ENCODE results near the gene TBC1D32.
"Not testable (repeated sequence)": the region's sequence is repeated elsewhere in the genome, so short reads cannot be mapped to it uniquely, and the experiment has no call there.

The TBC1D32 gene

DNA sequence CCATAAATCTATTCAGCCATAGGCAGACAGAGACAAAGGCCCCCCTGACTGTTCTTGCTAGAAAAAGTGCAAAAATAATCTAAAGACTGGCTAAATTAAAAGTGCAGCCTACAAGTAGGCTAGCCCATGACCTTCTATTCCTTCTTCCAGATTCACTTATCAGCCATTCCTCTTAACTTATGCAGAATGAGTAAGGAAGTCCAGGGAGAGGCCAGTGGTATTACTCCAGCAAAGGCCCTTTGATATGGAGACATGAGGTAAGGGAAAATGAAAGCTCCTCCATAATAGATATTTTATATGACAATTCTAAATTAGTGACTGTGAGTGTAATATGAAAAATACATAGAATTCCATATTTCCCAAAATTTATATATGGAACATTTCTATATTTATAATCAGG is 199.4 kb downstream of the TBC1D32 start:
- no peak for DNase-seq (ENCODE audit: low read depth)

GRCh38 chr6:121124600-121124999 is 209.7 kb downstream of the TBC1D32 start:
- DNase-seq (ENCODE audit: low read depth) = no peak

- DNase-seq (ENCODE audit: low read depth) = no peak
Observed at GRCh38 chr6:121112356-121112755, 221.9 kb downstream of the TBC1D32 start.

DNA sequence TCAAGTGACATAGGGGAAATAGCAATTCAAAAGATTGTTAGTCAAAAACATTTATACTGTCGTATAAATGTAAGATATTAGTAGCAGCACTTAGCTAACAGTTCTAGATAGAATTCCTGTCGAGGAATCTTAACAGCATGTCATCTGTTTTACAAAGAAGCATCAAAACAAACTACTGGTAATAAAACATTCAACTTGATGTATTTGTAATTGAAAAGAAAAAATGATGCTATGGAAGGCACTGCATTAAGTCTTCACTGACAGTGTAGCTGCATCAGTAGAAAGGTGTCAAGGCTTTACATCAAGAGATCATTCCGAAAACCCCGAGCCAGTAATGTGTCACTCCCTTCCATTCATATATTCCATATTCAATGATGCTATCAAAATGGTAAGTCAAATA is 223.5 kb downstream of the TBC1D32 start:
- DNase-seq (ENCODE audit: low read depth) = no peak

DNA sequence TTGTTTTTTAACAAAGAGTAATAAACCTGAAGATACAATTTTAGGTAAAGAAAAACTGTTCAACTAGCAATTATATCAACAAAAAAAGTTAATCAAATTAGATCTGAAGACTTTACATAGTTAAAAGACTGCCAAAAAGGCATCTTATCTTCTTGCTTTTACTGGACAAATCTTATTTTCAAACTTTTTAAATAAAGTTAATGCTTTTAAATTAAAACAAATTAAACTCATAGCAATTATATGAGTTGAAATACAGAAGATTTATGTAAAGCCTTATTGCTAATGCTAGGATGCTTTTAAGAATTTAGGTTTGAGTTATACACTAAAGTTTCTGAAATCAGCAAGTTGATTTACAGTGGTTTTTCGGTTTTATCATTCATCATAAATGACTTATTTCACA is 227.3 kb downstream of the TBC1D32 start:
- no peak for DNase-seq (ENCODE audit: low read depth)

DNA sequence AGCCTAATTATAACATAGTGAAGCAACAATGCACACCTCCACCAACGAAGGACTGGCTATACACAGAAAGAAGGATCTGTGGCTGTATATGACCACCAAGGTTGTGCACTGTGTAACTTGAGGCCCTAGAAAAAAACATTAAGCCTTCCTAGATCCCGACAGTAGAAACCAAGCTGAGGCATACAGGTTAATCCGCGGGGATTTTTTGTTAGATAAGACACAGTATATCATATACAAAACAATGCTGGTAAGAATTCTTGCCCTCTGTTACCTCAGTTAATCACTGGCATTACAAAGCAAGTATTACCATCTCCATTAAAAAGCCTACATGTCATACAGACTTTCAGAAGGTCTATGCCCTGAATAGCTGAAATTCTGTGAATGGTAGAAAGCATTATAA is 228.8 kb downstream of the TBC1D32 start:
- DNase-seq (ENCODE audit: low read depth) = no peak

DNA sequence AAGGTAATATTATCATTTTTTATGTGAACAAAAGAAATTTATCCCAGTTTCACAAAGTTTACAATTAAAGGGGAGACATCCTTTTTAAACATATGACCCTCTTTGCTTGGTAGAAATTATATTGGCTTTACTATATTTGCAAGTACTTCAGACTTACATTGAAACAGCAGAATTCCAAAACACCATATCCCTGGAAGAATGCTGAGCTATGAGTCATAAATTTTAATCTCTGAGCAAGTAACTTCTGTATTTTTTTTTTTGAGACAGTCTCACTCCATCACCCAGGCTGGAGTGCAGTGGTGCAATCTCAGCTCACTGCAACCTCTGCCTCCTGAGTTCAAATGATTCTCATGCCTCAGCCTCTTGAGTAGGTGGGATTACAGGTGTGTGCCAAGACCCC is 240.4 kb downstream of the TBC1D32 start:
- no peak for DNase-seq (ENCODE audit: low read depth)

DNA sequence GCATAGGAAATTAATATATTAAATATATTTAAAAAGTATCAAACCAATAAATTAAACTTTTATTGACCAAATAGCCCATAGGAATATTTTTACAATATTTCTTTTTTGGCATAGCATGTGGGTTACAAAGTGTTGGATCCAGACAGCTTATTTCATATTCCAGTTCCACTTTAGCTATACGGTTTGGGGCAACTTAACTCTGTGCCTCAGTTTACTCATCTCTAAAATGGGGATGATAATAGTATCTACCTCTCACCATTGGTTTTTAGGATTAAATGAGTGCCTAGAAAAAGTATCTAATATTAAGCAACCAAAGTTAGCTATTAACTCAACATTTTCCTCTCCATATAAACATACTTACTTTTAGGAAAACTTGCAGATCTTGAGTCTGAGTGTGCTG is 243.8 kb downstream of the TBC1D32 start:
- DNase-seq (ENCODE audit: low read depth) = no peak

DNA sequence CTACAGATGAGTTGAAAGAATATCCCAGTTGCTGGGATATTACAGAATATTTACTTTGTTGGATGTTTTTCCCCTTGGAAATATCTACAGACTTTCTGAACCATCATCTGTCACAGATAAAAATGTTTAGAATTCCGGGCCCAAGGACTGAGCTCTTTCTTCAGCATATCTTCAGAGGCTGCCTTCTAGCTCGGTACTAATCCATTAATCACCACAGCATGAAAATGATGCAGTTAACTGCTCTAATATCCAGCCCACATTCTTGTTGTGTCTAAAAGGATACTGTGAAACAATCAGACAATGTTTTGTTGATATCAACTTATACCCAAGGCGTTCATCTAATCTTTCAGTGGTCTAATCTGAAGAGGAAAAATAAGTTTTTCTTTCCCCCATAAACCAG is 247.4 kb downstream of the TBC1D32 start:
- no peak for DNase-seq (ENCODE audit: low read depth)

DNA sequence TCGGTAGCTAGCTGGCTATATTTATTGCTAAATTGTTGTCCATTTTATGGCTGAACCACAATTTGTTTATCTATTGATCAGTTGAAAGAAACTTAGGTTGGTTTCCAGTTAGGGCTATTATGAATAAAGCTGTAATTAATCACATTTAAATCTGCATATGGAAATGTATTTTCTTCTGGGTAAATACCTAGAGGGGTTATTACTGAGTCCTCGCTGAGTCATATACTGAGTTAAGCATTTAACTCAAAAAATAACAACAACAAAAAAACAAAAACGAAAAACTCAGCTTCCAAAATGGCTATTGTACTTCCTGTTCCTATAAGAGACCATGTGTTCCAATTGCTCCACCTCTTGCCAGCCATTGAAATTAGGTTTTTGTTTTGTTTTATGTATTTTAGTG is 258.2 kb downstream of the TBC1D32 start:
- no peak for DNase-seq (ENCODE audit: low read depth)

DNA sequence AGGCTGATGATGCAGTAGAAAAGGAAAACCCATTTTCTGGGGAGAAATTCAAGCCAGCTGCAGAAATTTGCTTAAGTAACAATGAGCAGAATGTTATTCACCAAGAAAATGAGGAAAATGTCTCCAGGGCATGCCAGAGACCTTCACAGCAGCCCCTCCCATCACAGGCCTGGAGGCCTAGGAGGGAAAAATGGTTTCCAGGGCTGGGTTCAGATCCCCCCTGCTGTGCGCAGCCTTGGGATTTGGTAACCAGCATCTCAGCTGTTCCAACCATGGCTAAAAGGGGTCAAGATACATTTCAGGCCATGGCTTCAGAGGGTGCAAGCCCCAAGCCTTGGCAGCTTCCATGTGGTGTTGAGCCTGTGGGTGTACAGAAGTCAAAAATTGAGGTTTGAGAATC is 265.5 kb downstream of the TBC1D32 start:
- not testable (repeated sequence) for DNase-seq (ENCODE audit: low read depth)

GRCh38 chr6:121067381-121067780 is 266.9 kb downstream of the TBC1D32 start:
- no peak for DNase-seq (ENCODE audit: low read depth)

DNA sequence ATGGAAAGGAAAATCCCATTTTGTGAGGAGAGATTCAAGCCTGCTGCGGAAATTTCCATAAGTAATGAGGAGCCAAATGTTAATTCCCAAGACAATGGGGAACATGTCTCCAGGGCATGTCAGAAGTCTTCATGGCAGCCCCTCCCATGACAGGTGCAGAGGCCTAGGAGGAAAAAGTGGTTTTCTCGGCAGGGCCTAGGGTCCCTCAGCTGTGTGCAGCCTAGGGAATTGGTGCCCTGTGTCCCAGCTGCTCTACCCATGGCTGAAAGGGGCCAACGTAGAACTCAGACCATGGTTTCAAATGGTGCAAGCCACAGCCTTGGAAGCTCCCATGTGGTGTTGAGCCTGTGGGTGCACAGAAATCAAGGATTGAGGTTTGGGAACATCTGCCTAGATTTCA is 269.9 kb downstream of the TBC1D32 start:
- no peak for DNase-seq (ENCODE audit: low read depth)

DNA sequence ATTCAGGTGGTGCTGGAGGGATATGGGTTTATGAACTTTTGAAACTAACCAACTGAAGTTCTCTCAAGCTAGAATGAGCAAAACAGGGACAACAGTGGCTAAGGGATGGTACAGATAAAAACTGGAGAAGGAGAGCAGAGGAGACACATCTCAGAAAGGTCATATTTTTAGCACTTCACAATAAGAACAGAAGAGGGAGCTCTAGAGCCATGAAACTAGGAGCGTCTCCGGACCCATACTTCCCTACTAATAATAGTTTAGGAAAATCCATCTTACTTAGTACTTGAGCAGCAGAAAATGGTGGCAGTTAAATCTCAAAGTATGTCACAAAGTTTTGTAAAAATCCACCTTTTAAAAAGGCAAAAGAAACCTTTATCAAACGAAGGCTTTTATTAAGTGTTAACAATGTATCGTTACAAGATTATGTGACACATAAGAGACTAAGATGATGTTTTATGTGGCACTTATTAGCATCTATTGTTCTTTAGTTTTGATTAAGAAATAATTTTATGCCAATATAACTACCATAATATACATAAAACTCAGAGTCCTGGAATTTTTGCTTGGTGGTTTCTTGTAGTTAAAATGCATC is 278.6 kb downstream of the TBC1D32 start:
- no peak for DNase-seq (ENCODE audit: low read depth)

DNA sequence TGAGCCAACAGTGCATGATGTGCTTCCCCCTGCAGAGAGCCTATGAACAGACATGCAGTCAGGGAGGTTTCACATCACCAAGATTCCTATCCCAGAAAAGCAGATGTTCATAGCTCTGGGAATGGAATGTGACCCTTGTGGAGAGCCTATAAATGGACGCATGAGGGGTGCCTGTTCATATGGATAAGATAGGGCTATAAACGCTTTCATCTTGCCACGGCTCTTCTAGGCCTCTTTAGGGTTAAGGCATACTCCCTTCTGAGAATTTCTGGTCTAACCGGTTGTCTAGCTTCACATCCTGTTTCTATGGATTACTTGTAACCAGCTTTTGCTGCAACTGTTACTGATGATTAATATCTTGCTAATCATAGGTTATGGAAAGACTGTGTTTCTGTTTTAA is 285.7 kb downstream of the TBC1D32 start:
- DNase-seq (ENCODE audit: low read depth) = not testable (repeated sequence)

DNA sequence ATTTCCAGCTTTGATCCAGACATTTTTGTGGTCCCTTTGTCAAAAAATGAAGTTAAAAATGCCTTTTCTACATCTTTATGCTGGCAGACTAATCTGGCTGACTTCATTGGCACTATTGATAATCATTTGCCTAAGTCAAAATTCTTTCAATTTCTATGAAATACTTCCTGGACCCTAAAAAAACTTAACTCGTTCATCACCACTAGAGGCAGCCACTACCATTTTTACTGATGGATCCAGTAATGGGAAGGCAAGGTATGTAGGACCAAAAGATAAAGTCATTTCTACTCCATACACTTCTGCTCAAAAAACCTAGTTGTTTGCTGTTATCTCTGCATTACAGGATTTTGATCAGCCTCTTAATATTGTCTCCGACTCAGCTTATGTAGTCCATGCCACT is 289.4 kb downstream of the TBC1D32 start:
- not testable (repeated sequence) for DNase-seq (ENCODE audit: low read depth)

DNA sequence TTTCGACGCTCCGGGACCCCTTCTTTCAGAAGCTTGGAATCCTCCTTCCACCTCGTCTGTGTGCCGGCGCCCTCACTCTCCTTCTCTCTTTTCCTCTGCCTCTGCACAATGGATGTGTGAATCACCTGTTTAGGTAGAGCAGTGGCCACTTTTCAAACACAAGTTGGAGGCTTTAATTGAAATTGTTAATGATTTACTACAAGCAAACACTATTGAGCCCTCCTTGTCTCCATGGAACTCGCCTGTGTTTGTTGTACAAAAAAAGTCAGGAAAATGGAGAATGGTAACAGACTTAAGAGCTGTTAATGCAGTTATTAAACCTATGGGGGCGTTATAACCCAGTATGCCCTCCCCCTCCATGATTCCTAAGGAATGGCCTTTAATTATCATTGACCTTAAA is 290.6 kb downstream of the TBC1D32 start:
- not testable (repeated sequence) for DNase-seq (ENCODE audit: low read depth)

- not testable (repeated sequence) for DNase-seq (ENCODE audit: low read depth)
Observed at GRCh38 chr6:121043211-121043610, 291.1 kb downstream of the TBC1D32 start.

DNA sequence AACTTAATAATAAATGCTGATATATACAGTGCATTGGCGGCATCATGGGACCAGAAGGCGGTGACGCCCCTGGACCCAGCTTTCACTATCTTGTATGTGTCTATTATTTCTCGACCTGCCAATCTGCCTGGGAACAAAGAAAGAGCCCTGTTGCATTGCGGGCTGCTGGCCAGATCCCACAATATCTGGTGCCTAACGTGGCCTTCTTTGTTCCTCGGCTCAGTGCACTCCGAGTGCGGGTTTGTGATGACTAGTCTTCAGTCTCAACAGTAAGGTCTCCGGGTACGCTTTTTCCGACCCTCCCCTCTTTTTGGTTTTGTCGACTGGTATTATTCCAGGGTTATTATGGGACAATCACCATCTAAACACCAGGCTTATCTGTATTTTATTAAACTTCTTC is 291.5 kb downstream of the TBC1D32 start:
- DNase-seq (ENCODE audit: low read depth) = no peak

DNA sequence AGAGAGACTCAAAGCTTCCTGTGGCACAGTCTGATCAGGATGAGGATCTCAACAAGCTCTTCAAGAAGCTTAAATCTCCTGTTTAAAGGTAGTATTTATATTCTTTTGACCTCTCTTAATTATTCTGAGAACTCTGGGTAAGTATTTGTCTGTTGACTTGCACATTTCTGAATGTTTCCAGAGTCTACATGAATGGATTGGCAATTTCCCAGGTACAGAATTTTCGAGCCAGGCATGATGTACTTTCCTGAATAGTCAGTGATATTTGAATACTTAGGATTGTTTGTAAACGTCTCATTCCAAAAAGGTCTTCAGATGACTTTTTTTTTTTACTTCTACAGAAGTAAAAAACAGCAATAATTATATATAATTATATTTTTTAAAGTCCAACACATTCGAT is 293.4 kb downstream of the TBC1D32 start:
- no peak for DNase-seq (ENCODE audit: low read depth)

- no peak for DNase-seq (ENCODE audit: low read depth)
Observed at GRCh38 chr6:121033091-121033490, 301.2 kb downstream of the TBC1D32 start.

DNA sequence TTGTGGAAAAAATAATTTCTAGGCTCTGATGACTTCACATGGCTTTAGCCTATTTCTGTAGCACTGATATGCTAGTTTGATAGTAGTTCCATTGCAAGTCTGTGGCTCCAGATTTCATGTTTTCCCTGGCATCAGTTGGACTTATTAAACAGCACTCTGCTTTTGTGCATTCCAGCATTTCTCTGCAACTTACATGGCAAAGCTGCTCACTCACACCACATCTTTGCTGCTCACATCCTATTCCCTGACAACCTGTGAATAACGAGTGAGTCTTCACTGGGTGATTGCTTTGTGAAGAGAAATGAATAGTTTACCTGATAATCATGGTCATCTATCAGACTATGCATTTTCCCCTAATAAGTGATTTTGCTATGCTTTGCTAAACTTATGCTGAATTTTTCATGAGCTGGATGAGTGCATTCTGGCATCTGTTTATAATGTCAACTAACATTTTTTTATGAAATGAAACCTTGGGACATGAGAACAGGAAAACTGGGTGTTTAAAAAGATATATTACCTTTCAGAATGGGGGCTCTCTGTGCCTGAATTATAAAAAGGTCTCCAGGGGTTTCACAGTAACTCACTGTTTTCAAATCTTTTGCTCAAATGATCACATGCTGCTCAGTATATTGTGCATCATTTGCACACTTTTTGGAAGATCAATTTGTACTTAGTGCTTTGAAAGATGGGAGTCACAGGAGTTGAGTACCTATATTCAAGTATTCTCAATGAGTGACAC is 301.8 kb downstream of the TBC1D32 start:
- no peak for DNase-seq (ENCODE audit: low read depth)

Measured in activated T-cell treated with anti-CD3 and anti-CD28 coated beads for 24 hours (primary cell).